Gastrocnemius medialis (tissue), 4 donors: ENCODE measurements around the gene ZNF611. TPM values are rescaled to one million over a fixed set of nuclear protein-coding genes. Genes with fewer than 3 reads are reported as not detected.

Experiments used
- ATAC-seq, 2 donors: fragments of 150-250 bp; one replicate each; pipeline ENCODE4 v1.9.1; 2016
- DNase-seq, 2 donors: peaks; one replicate each; pipeline ENCODE4 v3.0.0-alpha.2; 2019
- H3K27ac ChIP-seq, 4 donors: fragments of 200-600 bp; sonication (generic); 1 replicate in 1 of 4; 2 replicates in 3 of 4; pipeline ENCODE4 v1.5.1; 2016 to 2018; ENCODE audit warnings: mild to moderate bottlenecking in 2 of 4, moderate library complexity in 1 of 4
- H3K27me3 ChIP-seq, 3 donors: fragments of 200-600 bp; sonication (generic) in 2 of 3; 1 replicate in 1 of 3; 2 replicates in 2 of 3; pipeline versions ENCODE4 v1.5.1 to v1.6.0; 2016 to 2019; ENCODE audit warnings: mild to moderate bottlenecking in 1 of 3, moderate library complexity in 1 of 3
- H3K36me3 ChIP-seq, 2 donors: fragments of 200-600 bp; sonication (generic) in 1 of 2; one replicate each; pipeline ENCODE4 v1.5.1; 2017 to 2018
- H3K4me1 ChIP-seq, 2 donors: fragments of 200-600 bp; sonication (generic) in 1 of 2; one replicate each; pipeline ENCODE4 v1.5.1; 2016 to 2017; ENCODE audit warnings: mild to moderate bottlenecking in 2 of 2
- H3K4me3 ChIP-seq, 4 donors: fragments of 200-600 bp; sonication (generic) in 3 of 4; 1 replicate in 1 of 4; 2 replicates in 3 of 4; pipeline ENCODE4 v1.5.1; 2016 to 2019; ENCODE audit warnings: mild to moderate bottlenecking in 2 of 4
- H3K9me3 ChIP-seq, 3 donors: fragments of 200-600 bp; sonication (generic) in 2 of 3; 1 replicate in 1 of 3; 2 replicates in 2 of 3; pipeline ENCODE4 v1.5.1; 2016 to 2019
- POLR2A ChIP-seq, 2 donors: fragments of 450-650 bp; IDR thresholded peaks; one replicate each; pipeline ENCODE4 v1.6.1; 2017; ENCODE audit warnings: antibody characterized with exemption in 2 of 2, mild to moderate bottlenecking in 2 of 2, moderate library complexity in 2 of 2
- in situ Hi-C, 4 donors: fragments of 200-750 bp; cut with MboI; loops; one replicate each; pipeline versions ENCODE4 v1.15.0 to v1.8.0; 2017; ENCODE audit warnings: low sequenced_read_pairs in 4 of 4
- intact Hi-C: fragments of 100-400 bp; cut with DNase I; formaldehyde crosslinking; loops from one replicate; pipeline ENCODE4 v1.15.1; 2023; ENCODE audit warnings: low total_unique reads
- total RNA-seq, 4 donors: library from RNA; depleted of rRNA; stranded (reverse); fragments of >200 nt; gene quantifications; one replicate each; pipeline versions ENCODE4 v1.1.0 to v1.2.3, GENCODE V29; 2016
- TF ChIP-seq, protein P1 (sequence below), 5 experiments: fragments of 450-650 bp in 3 of 5; fragments of 200-600 bp in 2 of 5; sonication (generic) in 2 of 5; IDR thresholded peaks in 4 of 5; conservative IDR thresholded peaks in 1 of 5; 1 replicate in 4 of 5; 2 replicates in 1 of 5; pipeline ENCODE4 v1.5.1; 2016 to 2019; ENCODE audit warnings: antibody characterized with exemption in 5 of 5, mild to moderate bottlenecking in 3 of 5, moderate library complexity in 3 of 5

ZNF611 gene
- total RNA-seq, 4 donors from 2014 or later, result 1.7 to 4.0 (median 2.5) TPM

- in situ Hi-C loops (no loop called here), intact Hi-C loops (no loop called here)
- no peak overlapping the region for H3K27ac ChIP-seq
- no peaks in the 10 kb centered on the region for H3K36me3 ChIP-seq
- no peaks in the 10 kb centered on the region for H3K4me1 ChIP-seq
- ATAC-seq (no peak), DNase-seq (no peak)
- TF ChIP-seq POLR2A (IDR thresholded peaks at IDR 0.05), result no peak
- TF ChIP-seq, protein P1, sequence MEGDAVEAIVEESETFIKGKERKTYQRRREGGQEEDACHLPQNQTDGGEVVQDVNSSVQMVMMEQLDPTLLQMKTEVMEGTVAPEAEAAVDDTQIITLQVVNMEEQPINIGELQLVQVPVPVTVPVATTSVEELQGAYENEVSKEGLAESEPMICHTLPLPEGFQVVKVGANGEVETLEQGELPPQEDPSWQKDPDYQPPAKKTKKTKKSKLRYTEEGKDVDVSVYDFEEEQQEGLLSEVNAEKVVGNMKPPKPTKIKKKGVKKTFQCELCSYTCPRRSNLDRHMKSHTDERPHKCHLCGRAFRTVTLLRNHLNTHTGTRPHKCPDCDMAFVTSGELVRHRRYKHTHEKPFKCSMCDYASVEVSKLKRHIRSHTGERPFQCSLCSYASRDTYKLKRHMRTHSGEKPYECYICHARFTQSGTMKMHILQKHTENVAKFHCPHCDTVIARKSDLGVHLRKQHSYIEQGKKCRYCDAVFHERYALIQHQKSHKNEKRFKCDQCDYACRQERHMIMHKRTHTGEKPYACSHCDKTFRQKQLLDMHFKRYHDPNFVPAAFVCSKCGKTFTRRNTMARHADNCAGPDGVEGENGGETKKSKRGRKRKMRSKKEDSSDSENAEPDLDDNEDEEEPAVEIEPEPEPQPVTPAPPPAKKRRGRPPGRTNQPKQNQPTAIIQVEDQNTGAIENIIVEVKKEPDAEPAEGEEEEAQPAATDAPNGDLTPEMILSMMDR (IDR thresholded peaks at IDR 0.05 in 4 of 5, conservative IDR thresholded peaks at IDR 0.05 in 1 of 5), result no peak
- H3K27me3 ChIP-seq, result no peaks in the 10 kb centered on the region
- H3K9me3 ChIP-seq, result no peaks in the 10 kb centered on the region
- H3K4me3 ChIP-seq, result no peak overlapping the region
These were observed 61.8 kb downstream of the ZNF611 start for GRCh38 chr19:52673014-52673413.

GRCh38 chr19:52670046-52670445, 64.8 kb downstream of the ZNF611 start:
- Histone ChIP-seq H3K4me3 (no peak overlapping the region), H3K27ac (no peak overlapping the region), H3K27me3 (no peaks in the 10 kb centered on the region), H3K9me3 (no peaks in the 10 kb centered on the region), H3K4me1 (no peaks in the 10 kb centered on the region), H3K36me3 (no peaks in the 10 kb centered on the region)
- ATAC-seq (no peak), DNase-seq (no peak)
- in situ Hi-C loops, result no loop called here
- TF ChIP-seq POLR2A (IDR thresholded peaks at IDR 0.05), result no peak
- intact Hi-C loops, result no loop called here

DNA sequence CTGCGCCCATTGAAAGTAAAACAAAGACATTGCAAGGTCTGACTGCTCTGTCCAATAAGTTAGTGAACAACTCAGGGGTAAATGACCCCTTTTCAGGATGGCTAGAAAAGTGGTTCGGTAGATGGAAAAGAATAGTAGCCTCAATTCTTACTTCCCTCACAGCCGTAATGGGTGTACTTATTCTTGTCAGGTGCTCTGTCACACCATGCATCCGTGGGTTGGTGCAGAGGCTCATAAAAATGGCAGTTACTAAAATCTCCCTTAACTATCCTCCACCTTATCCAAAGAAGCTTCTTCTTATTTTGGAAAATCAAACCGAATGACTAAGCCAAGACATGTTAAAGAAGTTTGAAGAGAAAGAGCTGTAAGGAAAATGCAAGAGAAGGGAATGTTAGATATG, 65.3 kb downstream of the ZNF611 start:
- no peak for DNase-seq
- Histone ChIP-seq H3K27ac (no peak overlapping the region), H3K27me3 (no peaks in the 10 kb centered on the region), H3K36me3 (no peaks in the 10 kb centered on the region), H3K9me3 (no peaks in the 10 kb centered on the region), H3K4me3 (no peak overlapping the region), H3K4me1 (no peaks in the 10 kb centered on the region)
- in situ Hi-C loops (no loop called here), intact Hi-C loops (no loop called here)
- TF ChIP-seq, protein P1 (IDR thresholded peaks at IDR 0.05 in 4 of 5, conservative IDR thresholded peaks at IDR 0.05 in 1 of 5), result no peak
- TF ChIP-seq POLR2A (IDR thresholded peaks at IDR 0.05), result no peak
- no peak for ATAC-seq

GRCh38 chr19:52667972-52668371, 66.9 kb downstream of the ZNF611 start:
- no peaks in the 10 kb centered on the region for H3K4me1 ChIP-seq
- ATAC-seq (no peak), DNase-seq (no peak)
- no peaks in the 10 kb centered on the region for H3K9me3 ChIP-seq
- in situ Hi-C loops (no loop called here), intact Hi-C loops (no loop called here)
- H3K27ac ChIP-seq, result no peak overlapping the region
- no peaks in the 10 kb centered on the region for H3K36me3 ChIP-seq
- H3K27me3 ChIP-seq, result no peaks in the 10 kb centered on the region
- H3K4me3 ChIP-seq, result no peak overlapping the region
- no peak for TF ChIP-seq POLR2A (IDR thresholded peaks at IDR 0.05)
- TF ChIP-seq, protein P1 (IDR thresholded peaks at IDR 0.05 in 4 of 5, conservative IDR thresholded peaks at IDR 0.05 in 1 of 5), result no peak

DNA sequence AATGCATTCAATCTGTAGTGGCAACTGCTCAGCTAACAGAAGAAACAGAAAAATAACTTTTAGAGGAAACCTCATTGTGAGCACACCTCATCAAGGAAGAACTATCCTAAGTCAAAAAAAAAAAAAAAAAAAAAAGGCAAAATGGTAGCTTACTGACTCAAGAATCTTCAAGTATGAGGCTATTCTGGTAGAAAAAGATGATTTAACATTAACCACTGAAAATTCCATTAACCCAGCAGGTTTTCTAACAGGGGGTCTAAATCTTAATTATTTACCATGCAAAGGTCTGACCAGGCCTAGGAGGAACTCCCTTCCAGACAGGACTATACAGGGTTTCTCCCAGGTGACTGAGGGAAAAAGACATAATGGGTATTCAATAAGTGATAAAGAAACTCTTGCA, 68.3 kb downstream of the ZNF611 start:
- H3K27me3 ChIP-seq, result no peaks in the 10 kb centered on the region
- no peak overlapping the region for H3K4me3 ChIP-seq
- in situ Hi-C loops, result no loop called here
- H3K4me1 ChIP-seq, result no peaks in the 10 kb centered on the region
- DNase-seq, result no peak
- intact Hi-C loops, result no loop called here
- no peaks in the 10 kb centered on the region for H3K36me3 ChIP-seq
- TF ChIP-seq POLR2A (IDR thresholded peaks at IDR 0.05), result no peak
- TF ChIP-seq, protein P1 (IDR thresholded peaks at IDR 0.05 in 4 of 5, conservative IDR thresholded peaks at IDR 0.05 in 1 of 5), result no peak
- H3K9me3 ChIP-seq, result no peaks in the 10 kb centered on the region
- no peak overlapping the region for H3K27ac ChIP-seq
- no peak for ATAC-seq
